Renal cortex interstitium (tissue), 11 donors: ENCODE results near the gene CBX4. TPM values are rescaled to one million over a fixed set of nuclear protein-coding genes. Genes with fewer than 3 reads are reported as not detected.

ENCODE experiments used
- DNase-seq, 11 donors: peaks; one replicate each; pipeline ENCODE4 v3.0.0-alpha.2; 2013; ENCODE audit warnings: low read depth in 9 of 11, low spot score in 4 of 11; ENCODE audit errors: extremely low read depth in 1 of 11
- polyA plus RNA-seq, 3 donors: library from polyadenylated mRNA; unstranded; fragments of 120-200 nt; gene quantifications; one replicate each; pipeline ENCODE4 v1.2.1, GENCODE V29; 2013; ENCODE audit not compliant: insufficient read length in 3 of 3

Gene CBX4
- polyA plus RNA-seq, 3 donors, result 10.5 to 14.9 (median 13.8) TPM

- DNase-seq, result no peak
These were observed 54.0 kb downstream of the CBX4 start for GRCh38 chr17:79785017-79785899.

GRCh38 chr17:79784353-79785016 lies 54.8 kb downstream of the CBX4 start:
- DNase-seq, result no peak

GRCh38 chr17:79783891-79784290 lies 55.3 kb downstream of the CBX4 start:
- DNase-seq, result no peak

Other genes starting within 250 kb of the CBX4 start
- 1 to 10 TPM in 2 of 3 donors, under 1 TPM in 1; 0.87 to 2.5 (median 1.7) TPM for gene RBFOX3, start 228.4 kb downstream of the CBX4 start, polyA plus RNA-seq
- 1 to 10 TPM; 3.5 to 5.2 (median 5.1) TPM for gene ENPP7, start 108.5 kb downstream of the CBX4 start, polyA plus RNA-seq
- gene CBX2, start 61.3 kb downstream of the CBX4 start, polyA plus RNA-seq, result 10 to 100 TPM; 23.7 to 31.8 (median 26.9) TPM
- gene CBX8, start 42.4 kb downstream of the CBX4 start, polyA plus RNA-seq, result 10 to 100 TPM; 12.8 to 18.0 (median 15.5) TPM
- gene TBC1D16, start 196.4 kb upstream of the CBX4 start, polyA plus RNA-seq, result 10 to 100 TPM; 33.9 to 40.3 (median 40.0) TPM
- gene CCDC40, start 197.2 kb upstream of the CBX4 start, polyA plus RNA-seq, result 10 to 100 TPM; 12.1 to 21.6 (median 13.8) TPM